Measurements from ENCODE around the gene OR8G5. TPM values are rescaled to one million over a fixed set of nuclear protein-coding genes. Genes with fewer than 3 reads are reported as not detected.
"Not testable (repeated sequence)": the region's sequence is repeated elsewhere in the genome, so short reads cannot be mapped to it uniquely, and the experiment has no call there.

The OR8G5 gene
- total RNA-seq, 1 donor = not detected

DNA sequence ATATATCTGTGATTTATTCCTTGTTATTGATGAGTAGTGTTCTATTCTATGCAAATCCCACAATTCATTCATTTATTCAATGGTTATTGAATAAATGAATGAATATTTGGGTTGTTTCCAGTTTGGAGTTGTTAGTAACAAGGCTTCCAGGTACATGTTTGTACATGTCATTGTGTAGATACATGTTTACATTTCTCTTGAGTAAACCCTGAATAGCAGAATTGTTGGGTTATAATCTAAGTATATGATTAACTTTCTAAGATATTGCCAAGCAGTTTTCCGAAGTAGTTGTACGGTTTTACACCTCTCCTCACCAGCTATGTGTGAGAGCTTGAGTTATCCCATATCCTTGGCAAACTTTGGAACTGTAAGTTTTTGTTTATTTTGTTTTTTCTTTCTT is 33.8 kb upstream of the OR8G5 start:
- TF ChIP-seq, protein P1, sequence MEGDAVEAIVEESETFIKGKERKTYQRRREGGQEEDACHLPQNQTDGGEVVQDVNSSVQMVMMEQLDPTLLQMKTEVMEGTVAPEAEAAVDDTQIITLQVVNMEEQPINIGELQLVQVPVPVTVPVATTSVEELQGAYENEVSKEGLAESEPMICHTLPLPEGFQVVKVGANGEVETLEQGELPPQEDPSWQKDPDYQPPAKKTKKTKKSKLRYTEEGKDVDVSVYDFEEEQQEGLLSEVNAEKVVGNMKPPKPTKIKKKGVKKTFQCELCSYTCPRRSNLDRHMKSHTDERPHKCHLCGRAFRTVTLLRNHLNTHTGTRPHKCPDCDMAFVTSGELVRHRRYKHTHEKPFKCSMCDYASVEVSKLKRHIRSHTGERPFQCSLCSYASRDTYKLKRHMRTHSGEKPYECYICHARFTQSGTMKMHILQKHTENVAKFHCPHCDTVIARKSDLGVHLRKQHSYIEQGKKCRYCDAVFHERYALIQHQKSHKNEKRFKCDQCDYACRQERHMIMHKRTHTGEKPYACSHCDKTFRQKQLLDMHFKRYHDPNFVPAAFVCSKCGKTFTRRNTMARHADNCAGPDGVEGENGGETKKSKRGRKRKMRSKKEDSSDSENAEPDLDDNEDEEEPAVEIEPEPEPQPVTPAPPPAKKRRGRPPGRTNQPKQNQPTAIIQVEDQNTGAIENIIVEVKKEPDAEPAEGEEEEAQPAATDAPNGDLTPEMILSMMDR (IDR thresholded peaks at IDR 0.05; ENCODE audit: insufficient read depth, low read depth, low read length) = no peak
- H3K4me3 ChIP-seq (ENCODE audit: low read depth, low read length) = no peak overlapping the region
- DNase-seq (ENCODE audit: low read depth) = no peak

DNA sequence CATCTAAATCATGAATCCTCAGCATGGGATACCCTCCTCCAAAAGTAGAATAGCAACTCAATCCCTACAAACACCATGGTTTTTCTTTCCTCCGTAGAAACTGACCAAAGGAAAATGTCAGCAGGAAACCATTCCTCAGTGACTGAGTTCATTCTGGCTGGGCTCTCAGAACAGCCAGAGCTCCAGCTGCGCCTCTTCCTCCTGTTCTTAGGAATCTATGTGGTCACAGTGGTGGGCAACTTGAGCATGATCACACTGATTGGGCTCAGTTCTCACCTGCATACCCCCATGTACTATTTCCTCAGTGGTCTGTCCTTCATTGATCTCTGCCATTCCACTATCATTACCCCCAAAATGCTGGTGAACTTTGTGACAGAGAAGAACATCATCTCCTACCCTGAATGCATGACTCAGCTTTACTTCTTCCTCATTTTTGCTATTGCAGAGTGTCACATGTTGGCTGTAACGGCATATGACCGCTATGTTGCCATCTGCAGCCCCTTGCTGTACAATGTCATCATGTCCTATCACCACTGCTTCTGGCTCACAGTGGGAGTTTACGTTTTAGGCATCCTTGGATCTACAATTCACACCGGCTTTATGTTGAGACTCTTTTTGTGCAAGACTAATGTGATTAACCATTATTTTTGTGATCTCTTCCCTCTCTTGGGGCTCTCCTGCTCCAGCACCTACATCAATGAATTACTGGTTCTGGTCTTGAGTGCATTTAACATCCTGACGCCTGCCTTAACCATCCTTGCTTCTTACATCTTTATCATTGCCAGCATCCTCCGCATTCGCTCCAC is 31.4 kb upstream of the OR8G5 start:
- DNase-seq (ENCODE audit: low read depth); H3K4me3 ChIP-seq (ENCODE audit: low read depth, low read length): not testable (repeated sequence)

DNA sequence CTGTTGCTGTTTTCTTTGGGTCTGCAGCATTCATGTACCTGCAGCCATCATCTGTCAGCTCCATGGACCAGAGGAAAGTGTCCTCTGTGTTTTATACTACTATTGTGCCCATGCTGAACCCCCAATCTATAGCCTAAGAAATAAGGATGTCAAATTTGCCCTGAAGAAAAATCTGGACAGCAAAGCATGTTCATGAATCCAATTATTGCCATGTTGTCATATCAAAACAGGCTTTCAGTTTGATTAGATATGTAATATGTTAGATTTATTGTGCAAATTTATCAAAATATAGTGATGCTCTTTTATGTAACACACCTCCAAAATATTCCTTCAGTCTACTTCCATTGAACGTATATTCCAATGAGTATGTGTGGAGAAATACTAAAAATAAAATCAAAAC is 30.7 kb upstream of the OR8G5 start:
- TF ChIP-seq, protein P1 (IDR thresholded peaks at IDR 0.05; ENCODE audit: insufficient read depth, low read depth, low read length) = no peak
- no peak overlapping the region for H3K4me3 ChIP-seq (ENCODE audit: low read depth, low read length)
- no peak for DNase-seq (ENCODE audit: low read depth)

DNA sequence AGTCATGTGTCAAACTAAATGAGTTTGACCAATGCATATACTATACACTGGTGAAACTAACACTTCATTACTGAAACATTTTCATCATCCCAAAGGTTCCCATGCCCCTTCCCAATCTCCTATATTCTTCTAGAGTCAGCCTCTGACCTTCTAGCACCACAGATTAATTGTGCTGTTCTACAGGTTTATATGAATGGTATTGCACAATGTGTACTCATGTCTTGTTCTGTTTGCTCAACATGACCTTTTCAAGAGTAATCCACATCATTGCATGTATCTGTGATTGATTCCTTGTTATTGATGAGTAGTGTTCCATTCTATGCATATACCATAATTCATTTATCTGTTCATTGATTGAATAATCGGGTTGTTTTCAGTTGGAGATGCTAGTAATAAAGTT is 22.8 kb upstream of the OR8G5 start:
- H3K4me3 ChIP-seq (ENCODE audit: low read depth, low read length) = no peak overlapping the region
- TF ChIP-seq, protein P1 (IDR thresholded peaks at IDR 0.05; ENCODE audit: insufficient read depth, low read depth, low read length) = no peak
- DNase-seq (ENCODE audit: low read depth) = no peak

DNA sequence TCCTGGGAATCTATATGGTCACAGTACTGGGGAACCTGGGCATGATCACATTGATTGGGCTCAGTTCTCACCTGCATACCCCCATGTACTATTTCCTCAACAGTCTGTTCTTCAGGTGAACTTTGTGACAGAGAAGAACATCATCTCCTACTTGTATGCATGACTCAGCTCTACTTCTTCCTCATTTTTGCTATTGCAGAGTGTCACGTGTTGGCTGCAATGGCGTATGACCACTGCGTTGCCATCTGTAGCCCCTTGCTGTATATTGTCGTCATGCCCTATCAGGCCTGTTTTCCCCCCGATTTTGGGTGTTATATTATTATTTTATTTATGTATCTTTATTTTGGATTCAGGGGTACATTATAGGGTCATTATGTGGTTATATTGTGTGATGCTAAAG is 17.7 kb upstream of the OR8G5 start:
- DNase-seq (ENCODE audit: low read depth) = no peak
- TF ChIP-seq, protein P1 (IDR thresholded peaks at IDR 0.05; ENCODE audit: insufficient read depth, low read depth, low read length) = no peak
- no peak overlapping the region for H3K4me3 ChIP-seq (ENCODE audit: low read depth, low read length)

DNA sequence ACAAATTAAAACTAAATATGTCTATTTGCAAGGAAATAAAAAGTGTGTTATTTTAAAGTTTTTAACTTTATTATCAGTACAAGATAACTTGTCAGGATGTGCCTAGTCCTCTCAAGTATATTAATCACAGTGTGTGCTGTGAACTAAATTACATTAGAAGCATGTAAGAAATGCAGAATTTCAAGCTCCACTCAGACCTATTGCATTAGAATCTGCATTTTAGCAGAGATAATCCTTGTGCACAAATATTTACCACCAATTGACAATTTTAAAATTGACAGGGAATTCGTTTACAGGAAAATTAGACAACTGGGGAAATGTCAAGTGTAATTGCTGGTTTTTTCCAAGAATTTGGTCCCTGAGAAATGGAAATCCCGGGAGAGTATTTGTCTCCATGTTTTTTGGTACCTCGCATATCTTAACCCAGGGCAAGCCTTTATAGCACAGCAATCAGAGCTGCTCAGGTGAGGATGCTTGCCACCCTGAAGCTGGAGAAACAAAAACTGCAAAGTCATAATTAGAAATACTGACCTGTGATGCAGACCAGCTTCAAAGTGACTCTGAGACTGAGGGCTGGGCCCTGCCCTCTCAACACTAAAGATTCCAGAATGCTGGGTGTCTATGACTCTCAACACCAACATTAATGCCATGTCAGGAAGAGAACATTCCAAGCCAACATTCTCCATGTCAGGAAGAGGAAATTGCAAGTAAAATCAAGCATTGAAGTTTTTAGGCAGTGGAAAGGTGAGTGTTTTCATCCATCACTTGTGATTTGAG is 15.4 kb upstream of the OR8G5 start, which contains the start of gene OR8G1:
Gene OR8G1 (plus strand): TSS at position 475 of the 777 bp plus-strand sequence. CDS start 8,581 bp downstream, outside the sequence.
- TF ChIP-seq, protein P1 (IDR thresholded peaks at IDR 0.05; ENCODE audit: insufficient read depth, low read depth, low read length) = no peak
- DNase-seq (ENCODE audit: low read depth) = no peak
- H3K4me3 ChIP-seq (ENCODE audit: low read depth, low read length) = no peak within 1 kb of the TSS

DNA sequence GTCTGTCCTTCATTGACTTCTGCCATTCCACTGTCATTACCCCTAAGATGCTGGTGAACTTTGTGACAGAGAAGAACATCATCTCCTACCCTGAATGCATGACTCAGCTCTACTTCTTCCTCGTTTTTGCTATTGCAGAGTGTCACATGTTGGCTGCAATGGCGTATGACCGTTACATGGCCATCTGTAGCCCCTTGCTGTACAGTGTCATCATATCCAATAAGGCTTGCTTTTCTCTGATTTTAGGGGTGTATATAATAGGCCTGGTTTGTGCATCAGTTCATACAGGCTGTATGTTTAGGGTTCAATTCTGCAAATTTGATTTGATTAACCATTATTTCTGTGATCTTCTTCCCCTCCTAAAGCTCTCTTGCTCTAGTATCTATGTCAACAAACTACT is 6.3 kb upstream of the OR8G5 start:
- not testable (repeated sequence) for DNase-seq (ENCODE audit: low read depth); H3K4me3 ChIP-seq (ENCODE audit: low read depth, low read length)

DNA sequence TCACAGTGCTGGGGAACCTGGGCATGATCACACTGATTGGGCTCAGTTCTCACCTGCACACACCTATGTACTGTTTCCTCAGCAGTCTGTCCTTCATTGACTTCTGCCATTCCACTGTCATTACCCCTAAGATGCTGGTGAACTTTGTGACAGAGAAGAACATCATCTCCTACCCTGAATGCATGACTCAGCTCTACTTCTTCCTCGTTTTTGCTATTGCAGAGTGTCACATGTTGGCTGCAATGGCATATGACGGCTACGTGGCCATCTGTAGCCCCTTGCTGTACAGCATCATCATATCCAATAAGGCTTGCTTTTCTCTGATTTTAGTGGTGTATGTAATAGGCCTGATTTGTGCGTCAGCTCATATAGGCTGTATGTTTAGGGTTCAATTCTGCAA is 8.9 kb downstream of the OR8G5 start:
- not testable (repeated sequence) for H3K4me3 ChIP-seq (ENCODE audit: low read depth, low read length); DNase-seq (ENCODE audit: low read depth)

DNA sequence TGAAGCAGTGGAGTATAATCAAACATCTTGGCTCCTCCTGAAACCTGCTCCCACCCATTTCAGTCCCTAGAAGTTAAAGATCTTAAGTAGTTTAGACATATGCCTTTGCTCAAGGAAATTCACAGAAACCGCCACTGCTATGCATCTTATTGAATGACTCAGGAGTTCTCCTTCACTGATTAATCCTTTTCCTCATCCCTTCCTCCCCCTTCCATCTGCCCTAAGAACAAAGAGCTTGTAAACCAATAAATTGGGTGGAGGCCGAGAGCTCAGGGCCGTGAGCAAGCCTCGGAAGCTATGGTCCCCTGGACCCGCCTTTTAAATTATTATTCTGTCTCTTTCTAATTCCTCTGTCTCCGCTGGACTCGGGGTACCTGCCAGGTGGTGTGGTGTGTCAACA is 14.7 kb downstream of the OR8G5 start:
- DNase-seq (ENCODE audit: low read depth); H3K4me3 ChIP-seq (ENCODE audit: low read depth, low read length): not testable (repeated sequence)
